HUES48 (cell line): Measurements from ENCODE around the gene SRGAP3.

Experiments
- H3K27ac ChIP-seq: one replicate; pipeline ENCODE4 v1.7.0; 2013; ENCODE audit warnings: low read depth, low read length, inconsistent platforms
- H3K27me3 ChIP-seq: 2 replicates; pipeline ENCODE4 v1.6.1; 2013; ENCODE audit warnings: mild to moderate bottlenecking, low read length; ENCODE audit not compliant: control insufficient read depth, insufficient read depth
- H3K36me3 ChIP-seq: 2 replicates; pipeline ENCODE4 v1.6.1; 2013; ENCODE audit warnings: low read length; ENCODE audit not compliant: control insufficient read depth, insufficient read depth
- H3K4me1 ChIP-seq: 2 replicates; pipeline ENCODE4 v1.6.1; 2013; ENCODE audit warnings: mild to moderate bottlenecking, low read length; ENCODE audit not compliant: control insufficient read depth, insufficient read depth
- H3K4me3 ChIP-seq: 2 replicates; pipeline ENCODE4 v1.5.1; 2013; ENCODE audit warnings: mild to moderate bottlenecking, low read depth, low read length
- H3K9ac ChIP-seq: 2 replicates; pipeline ENCODE4 v1.6.1; 2013; ENCODE audit warnings: mild to moderate bottlenecking, low read depth, low read length, moderate library complexity
- H3K9me3 ChIP-seq: 2 replicates; pipeline ENCODE4 v1.6.1; 2013; ENCODE audit warnings: low read length; ENCODE audit not compliant: control insufficient read depth, insufficient read depth

The SRGAP3 gene

GRCh38 chr3:9201955-9202354 lies 47.5 kb downstream of the SRGAP3 start:
- Histone ChIP-seq H3K4me3 (no peak overlapping the region), H3K36me3 (no peaks in the 10 kb centered on the region), H3K27me3 (no peaks in the 10 kb centered on the region), H3K9ac (no peak overlapping the region), H3K9me3 (no peaks in the 10 kb centered on the region), H3K4me1 (peaks cover 29% of the 10 kb centered on the region), H3K27ac (no peak overlapping the region)

- H3K9me3 ChIP-seq: no peaks in the 10 kb centered on the region
- H3K27ac ChIP-seq: no peak overlapping the region
- peaks cover 30% of the 10 kb centered on the region for H3K4me1 ChIP-seq
- H3K4me3 ChIP-seq: no peak overlapping the region
- no peak overlapping the region for H3K9ac ChIP-seq
- no peaks in the 10 kb centered on the region for H3K36me3 ChIP-seq
- no peaks in the 10 kb centered on the region for H3K27me3 ChIP-seq
Observed at GRCh38 chr3:9201266-9201665, 48.2 kb downstream of the SRGAP3 start.

GRCh38 chr3:9199775-9200174 lies 49.7 kb downstream of the SRGAP3 start:
- H3K27ac ChIP-seq: no peak overlapping the region
- H3K36me3 ChIP-seq: no peaks in the 10 kb centered on the region
- H3K9ac ChIP-seq: no peak overlapping the region
- no peak overlapping the region for H3K4me3 ChIP-seq
- peaks cover 30% of the 10 kb centered on the region for H3K4me1 ChIP-seq
- H3K27me3 ChIP-seq: no peaks in the 10 kb centered on the region
- H3K9me3 ChIP-seq: no peaks in the 10 kb centered on the region

GRCh38 chr3:9198899-9199335 lies 50.5 kb downstream of the SRGAP3 start:
- H3K4me3 ChIP-seq: no peak overlapping the region
- no peaks in the 10 kb centered on the region for H3K9me3 ChIP-seq
- no peaks in the 10 kb centered on the region for H3K36me3 ChIP-seq
- H3K27ac ChIP-seq: no peak overlapping the region
- peaks cover 22% of the 10 kb centered on the region for H3K4me1 ChIP-seq
- H3K27me3 ChIP-seq: no peaks in the 10 kb centered on the region
- H3K9ac ChIP-seq: no peak overlapping the region

- H3K4me1 ChIP-seq: peaks cover 22% of the 10 kb centered on the region
- H3K9me3 ChIP-seq: no peaks in the 10 kb centered on the region
- no peak overlapping the region for H3K4me3 ChIP-seq
- no peak overlapping the region for H3K9ac ChIP-seq
- no peak overlapping the region for H3K27ac ChIP-seq
- no peaks in the 10 kb centered on the region for H3K27me3 ChIP-seq
- no peaks in the 10 kb centered on the region for H3K36me3 ChIP-seq
Observed at GRCh38 chr3:9198261-9198660, 51.2 kb downstream of the SRGAP3 start.

- Histone ChIP-seq H3K4me3 (no peak overlapping the region), H3K27ac (no peak overlapping the region), H3K9me3 (no peaks in the 10 kb centered on the region), H3K27me3 (no peaks in the 10 kb centered on the region), H3K36me3 (no peaks in the 10 kb centered on the region), H3K9ac (no peak overlapping the region), H3K4me1 (peaks cover 14% of the 10 kb centered on the region)
Observed at GRCh38 chr3:9196020-9196419, 53.4 kb downstream of the SRGAP3 start.

GRCh38 chr3:9195390-9195789 lies 54.1 kb downstream of the SRGAP3 start:
- no peaks in the 10 kb centered on the region for H3K9me3 ChIP-seq
- no peak overlapping the region for H3K4me3 ChIP-seq
- H3K27me3 ChIP-seq: no peaks in the 10 kb centered on the region
- no peaks in the 10 kb centered on the region for H3K36me3 ChIP-seq
- no peak overlapping the region for H3K27ac ChIP-seq
- H3K9ac ChIP-seq: no peak overlapping the region
- H3K4me1 ChIP-seq: peaks cover 14% of the 10 kb centered on the region

- H3K27ac ChIP-seq: no peak overlapping the region
- peaks cover 11% of the 10 kb centered on the region for H3K4me1 ChIP-seq
Observed at GRCh38 chr3:9194509-9195184, 54.8 kb downstream of the SRGAP3 start.

GRCh38 chr3:9193633-9194195 lies 55.7 kb downstream of the SRGAP3 start:
- no peak overlapping the region for H3K27ac ChIP-seq
- H3K4me3 ChIP-seq: no peak overlapping the region
- no peaks in the 10 kb centered on the region for H3K9me3 ChIP-seq
- no peaks in the 10 kb centered on the region for H3K36me3 ChIP-seq
- H3K4me1 ChIP-seq: peaks cover 8% of the 10 kb centered on the region
- H3K9ac ChIP-seq: no peak overlapping the region
- H3K27me3 ChIP-seq: no peaks in the 10 kb centered on the region

More at GRCh38 chr3:9194509-9195184, 54.8 kb downstream of the SRGAP3 start:
- no peaks in the 10 kb centered on the region for H3K9me3 ChIP-seq
- H3K27me3 ChIP-seq: no peaks in the 10 kb centered on the region
- no peak overlapping the region for H3K9ac ChIP-seq
- H3K36me3 ChIP-seq: no peaks in the 10 kb centered on the region
- no peak overlapping the region for H3K4me3 ChIP-seq

GRCh38 chr3:9193211-9193610 lies 56.2 kb downstream of the SRGAP3 start:
- no peaks in the 10 kb centered on the region for H3K36me3 ChIP-seq
- no peaks in the 10 kb centered on the region for H3K27me3 ChIP-seq
- no peak overlapping the region for H3K9ac ChIP-seq
- no peaks in the 10 kb centered on the region for H3K9me3 ChIP-seq
- H3K27ac ChIP-seq: no peak overlapping the region
- H3K4me3 ChIP-seq: no peak overlapping the region
- H3K4me1 ChIP-seq: peaks cover 7% of the 10 kb centered on the region

- Histone ChIP-seq H3K4me1 (peaks cover 7% of the 10 kb centered on the region), H3K9me3 (no peaks in the 10 kb centered on the region), H3K36me3 (no peaks in the 10 kb centered on the region), H3K27me3 (no peaks in the 10 kb centered on the region), H3K4me3 (no peak overlapping the region), H3K27ac (no peak overlapping the region), H3K9ac (no peak overlapping the region)
Observed at GRCh38 chr3:9192248-9193025, 57.0 kb downstream of the SRGAP3 start.
